ENCODE data around the gene THAP6.
"Not testable (repeated sequence)": the region's sequence is repeated elsewhere in the genome, so short reads cannot be mapped to it uniquely, and the experiment has no call there.

The THAP6 gene

DNA sequence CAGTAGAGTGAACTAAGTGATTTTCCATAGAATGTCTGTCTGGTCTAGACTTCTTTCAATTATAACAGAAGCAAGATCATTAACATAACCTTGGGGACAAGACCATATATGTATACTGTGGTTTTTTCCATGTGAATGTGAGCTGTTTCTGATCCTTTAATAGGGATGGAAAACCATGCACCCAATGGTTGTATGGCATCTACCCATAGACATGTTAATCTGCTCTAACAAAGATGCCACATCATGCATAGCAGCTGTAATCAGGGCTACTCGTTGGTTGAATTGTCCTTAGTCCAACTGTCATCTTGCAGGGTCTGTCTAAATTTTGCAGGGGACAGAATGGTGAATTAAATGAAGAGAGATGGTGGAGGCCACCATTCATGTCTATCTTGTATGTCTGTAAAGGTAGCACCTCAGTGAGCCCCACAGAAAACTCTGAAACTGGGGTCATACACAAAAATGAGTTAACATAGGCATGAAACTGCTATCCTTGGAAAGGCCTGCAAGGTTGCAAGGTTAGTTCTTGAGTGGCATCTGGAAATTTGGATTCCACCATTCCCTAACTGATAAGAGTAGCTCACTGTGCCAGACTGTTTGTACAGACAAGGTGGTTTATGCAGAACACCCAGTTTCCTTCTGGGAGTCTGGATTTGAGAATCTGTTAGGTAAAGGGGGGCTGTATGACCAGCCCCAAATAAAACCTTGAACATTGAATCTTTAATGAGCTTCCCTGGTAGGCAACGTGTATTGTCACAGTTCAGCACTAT lies 16.5 kb downstream of the THAP6 start:
- no peak overlapping the region for H3K4me2 ChIP-seq
- H3K9me3 ChIP-seq (replicated peaks in 1 of 11) = peaks cover 42 to 52% (median 46%) of the 10 kb centered on the region in 11 experiments
- H3K4me3 ChIP-seq = 0 out of 20 replicates have a peak overlapping the region, but pooled peaks of 1 of the 10 experiments have one; percentile 10
- no peaks in the 10 kb centered on the region for H3K27me3 ChIP-seq
- no peak overlapping the region for H3K27ac ChIP-seq
- H3K36me3 ChIP-seq = peaks cover 75 to 88% (median 80%) of the 10 kb centered on the region in 11 experiments
- no peak for TF ChIP-seq Cebpa-rat (IDR thresholded peaks at IDR 0.05)
- no peak overlapping the region for H3K9ac ChIP-seq
- H4K20me1 ChIP-seq = no peaks in the 10 kb centered on the region
- H3K4me1 ChIP-seq = no peaks in the 10 kb centered on the region

DNA sequence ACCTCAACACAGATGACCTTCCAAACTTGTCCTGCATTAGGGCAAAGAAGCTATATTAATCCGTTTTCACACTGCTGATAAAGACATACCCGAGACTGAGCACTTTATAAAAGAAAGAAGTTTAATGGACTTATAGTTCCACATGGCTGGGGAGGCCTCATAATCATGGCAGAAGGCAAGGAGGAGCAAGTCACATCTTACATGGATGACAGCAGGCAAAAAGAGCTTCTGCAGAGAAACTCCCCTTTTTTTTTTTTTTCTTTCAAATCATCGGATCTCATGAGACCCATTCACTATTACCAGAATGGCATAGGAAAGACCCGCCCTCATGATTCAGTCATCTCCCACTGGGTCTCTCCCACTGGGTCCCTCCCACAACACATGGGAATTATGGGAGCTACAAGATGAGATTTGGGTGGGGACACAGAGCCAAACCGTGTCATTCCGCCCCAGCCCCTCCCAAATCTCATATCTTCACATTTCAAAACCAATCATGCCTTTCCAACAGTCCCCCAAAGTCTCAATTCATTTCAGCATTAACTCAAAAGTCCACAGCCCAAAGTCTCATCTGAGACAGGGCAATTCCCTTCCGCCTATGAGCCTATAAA lies 17.4 kb downstream of the THAP6 start:
- H3K4me1 ChIP-seq, H3K27ac ChIP-seq, H4K20me1 ChIP-seq, H3K9ac ChIP-seq, H3K27me3 ChIP-seq, H3K4me2 ChIP-seq, H3K4me3 ChIP-seq: not testable (repeated sequence)
- Histone ChIP-seq H3K36me3 (peaks cover 67 to 84% (median 75%) of the 10 kb centered on the region in 11 experiments), H3K9me3 (replicated peaks in 1 of 11) (peaks cover 51 to 60% (median 55%) of the 10 kb centered on the region in 11 experiments)

DNA sequence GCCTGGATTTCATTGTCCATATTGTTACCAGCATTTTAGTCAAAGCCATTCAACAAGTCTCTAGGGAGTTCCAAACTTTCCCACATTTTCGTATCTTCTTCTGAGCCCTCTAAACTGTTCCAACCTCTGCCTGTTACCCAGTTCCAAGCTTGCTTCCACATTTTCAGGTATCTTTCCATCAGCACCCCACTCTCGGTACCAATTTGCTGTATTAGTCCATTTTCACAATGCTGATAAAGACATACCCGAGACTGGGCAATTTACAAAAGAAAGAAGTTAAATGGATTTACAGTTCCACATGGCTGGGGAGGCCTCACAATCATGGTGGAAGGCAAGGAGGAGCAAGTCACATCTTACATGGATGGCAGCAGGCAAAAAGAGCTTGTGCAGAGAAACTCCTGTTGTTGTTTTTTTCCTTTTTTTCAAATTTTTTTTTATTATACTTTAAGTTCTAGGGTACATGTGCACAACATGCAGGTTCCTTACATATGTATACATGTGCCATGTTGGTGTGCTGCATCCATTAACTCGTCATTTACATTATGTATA lies 19.1 kb downstream of the THAP6 start:
- not testable (repeated sequence) for H3K4me2 ChIP-seq
- peaks cover 55 to 69% (median 60%) of the 10 kb centered on the region in 11 experiments for H3K9me3 ChIP-seq (replicated peaks in 1 of 11)

DNA sequence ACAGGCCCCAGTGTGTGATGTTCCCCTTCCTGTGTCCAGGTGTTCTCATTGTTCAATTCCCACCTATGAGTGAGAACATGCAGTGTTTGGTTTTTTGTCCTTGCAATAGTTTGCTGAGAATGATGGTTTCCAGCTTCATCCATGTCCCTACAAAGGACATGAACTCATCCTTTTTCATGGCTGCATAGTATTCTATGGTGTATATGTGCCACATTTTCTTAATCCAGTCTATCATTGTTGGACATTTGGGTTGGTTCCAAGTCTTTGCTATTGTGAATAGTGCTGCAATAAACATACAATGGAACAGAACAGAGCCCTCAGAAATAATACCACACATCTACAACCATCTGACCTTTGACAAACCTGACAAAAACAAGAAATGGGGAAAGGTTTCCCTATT lies 19.7 kb downstream of the THAP6 start:
- not testable (repeated sequence) for H3K4me1 ChIP-seq, H4K20me1 ChIP-seq, H3K27me3 ChIP-seq, H3K4me2 ChIP-seq, H3K4me3 ChIP-seq, H3K27ac ChIP-seq, H3K9ac ChIP-seq
- Histone ChIP-seq H3K9me3 (replicated peaks in 1 of 11) (peaks cover 55 to 69% (median 60%) of the 10 kb centered on the region in 11 experiments), H3K36me3 (peaks cover 46 to 78% (median 62%) of the 10 kb centered on the region in 11 experiments)

More for the DNA sequence above, 19.1 kb downstream of the THAP6 start:
- not testable (repeated sequence) for H3K4me1 ChIP-seq, H3K27ac ChIP-seq, H3K4me3 ChIP-seq, H3K9ac ChIP-seq, H3K27me3 ChIP-seq, H4K20me1 ChIP-seq
- H3K36me3 ChIP-seq = peaks cover 51 to 78% (median 63%) of the 10 kb centered on the region in 11 experiments

DNA sequence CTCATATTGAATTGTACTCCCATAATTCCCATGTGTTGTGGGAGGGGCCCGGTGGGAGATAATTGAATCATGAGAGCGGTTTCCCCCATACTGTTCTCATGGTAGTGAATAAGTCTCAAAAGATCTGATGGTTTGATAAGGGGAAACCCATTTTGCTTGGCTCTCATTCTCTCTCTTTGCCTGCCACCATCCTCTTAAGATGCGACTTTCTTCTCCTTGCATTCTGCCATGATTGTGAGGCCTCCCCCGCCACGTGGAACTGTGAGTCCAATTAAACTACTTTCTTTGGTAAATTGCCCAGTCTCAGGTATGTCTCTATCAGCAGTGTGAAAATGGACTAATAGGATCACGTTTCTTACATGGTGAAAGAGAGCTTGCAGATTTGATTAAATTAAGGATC lies 23.0 kb downstream of the THAP6 start:
- not testable (repeated sequence) for H3K4me2 ChIP-seq, H3K4me1 ChIP-seq, H3K4me3 ChIP-seq, H3K27ac ChIP-seq, H3K9ac ChIP-seq, H3K27me3 ChIP-seq, H4K20me1 ChIP-seq
- Histone ChIP-seq H3K36me3 (peaks cover 15 to 58% (median 37%) of the 10 kb centered on the region in 11 experiments), H3K9me3 (replicated peaks in 1 of 11) (peaks cover 34 to 46% (median 40%) of the 10 kb centered on the region in 11 experiments)

DNA sequence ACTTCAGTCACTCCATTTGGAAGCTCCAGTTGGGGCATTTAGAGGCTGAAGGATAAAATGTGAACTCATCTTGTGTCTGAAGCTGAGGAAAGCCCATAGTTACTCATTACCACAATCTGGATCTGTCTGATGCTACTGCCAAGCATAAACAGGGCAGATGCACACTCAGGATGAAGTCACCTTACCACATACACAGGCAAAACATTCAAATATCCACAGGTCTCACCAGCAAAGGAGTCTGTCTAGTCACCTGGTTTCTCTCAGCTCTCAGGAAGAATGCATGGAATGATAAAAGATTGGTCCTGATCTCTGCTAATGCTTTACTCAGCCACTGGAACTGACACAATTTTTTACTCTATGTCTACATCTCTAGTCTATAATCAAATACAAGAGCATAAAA lies 28.6 kb downstream of the THAP6 start:
- Histone ChIP-seq H3K36me3 (peaks cover 5 to 62% (median 25%) of the 10 kb centered on the region in 11 experiments; a peak in 17 of 22 replicates), H3K27ac (no peak overlapping the region), H4K20me1 (no peaks in the 10 kb centered on the region), H3K4me3 (no peak overlapping the region), H3K9ac (no peak overlapping the region), H3K4me1 (peaks cover 0 to 3% (median under 1%) of the 10 kb centered on the region in 10 experiments; a peak in 11 of 20 replicates), H3K27me3 (no peaks in the 10 kb centered on the region), H3K4me2 (no peak overlapping the region), H3K9me3 (replicated peaks in 1 of 11) (peaks cover 0 to 2% (median 0%) of the 10 kb centered on the region in 11 experiments; a peak in 1 of 22 replicates)
- no peak for TF ChIP-seq Cebpa-rat (IDR thresholded peaks at IDR 0.05)

DNA sequence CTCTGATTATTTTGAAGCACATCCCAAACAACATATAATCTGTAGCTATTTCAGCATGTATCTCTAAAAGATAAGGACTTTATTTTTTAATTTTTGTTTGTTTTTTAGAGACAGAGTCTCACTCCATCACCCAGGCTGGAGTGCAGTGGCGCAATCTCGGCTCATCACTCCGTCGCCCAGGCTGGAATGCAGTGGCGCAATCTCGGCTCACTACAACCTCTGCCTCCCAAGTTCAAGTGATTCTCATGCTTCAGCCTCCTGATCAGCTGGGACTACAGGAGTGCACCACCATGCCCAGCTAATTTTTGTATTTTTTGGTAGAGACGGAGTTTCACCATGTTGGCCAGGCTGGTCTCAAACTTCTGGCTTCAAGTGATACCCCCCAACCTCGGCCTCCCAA lies 29.9 kb downstream of the THAP6 start:
- H3K27ac ChIP-seq; H3K9ac ChIP-seq; H3K4me3 ChIP-seq; H3K27me3 ChIP-seq; H4K20me1 ChIP-seq; H3K4me1 ChIP-seq; H3K9me3 ChIP-seq (replicated peaks in 1 of 11); H3K4me2 ChIP-seq: not testable (repeated sequence)
- peaks cover 5 to 55% (median 25%) of the 10 kb centered on the region in 11 experiments; a peak in 17 of 22 replicates for H3K36me3 ChIP-seq

DNA sequence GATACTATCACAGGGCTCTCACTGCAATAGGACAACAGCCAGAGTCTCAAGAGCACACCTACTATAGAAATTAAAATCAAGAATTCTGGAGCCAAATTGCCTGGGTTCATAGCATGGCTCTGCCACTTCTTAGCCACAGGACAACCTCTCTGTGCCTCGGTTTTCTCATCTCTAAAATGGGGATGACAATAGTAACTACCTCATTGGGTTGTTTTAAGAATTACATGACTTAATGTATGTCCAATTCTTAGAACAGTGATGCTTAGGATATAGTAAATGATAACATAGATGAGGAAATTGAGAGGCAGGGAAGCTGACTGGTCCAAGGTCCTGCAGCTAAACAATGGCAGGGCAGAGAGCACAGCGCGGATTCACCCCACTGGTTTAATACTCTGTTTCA lies 30.6 kb downstream of the THAP6 start:
- no peak overlapping the region for H3K27ac ChIP-seq
- H3K9ac ChIP-seq = no peak overlapping the region
- H4K20me1 ChIP-seq = no peaks in the 10 kb centered on the region
- H3K9me3 ChIP-seq (replicated peaks in 1 of 11) = no peaks in the 10 kb centered on the region
- TF ChIP-seq Cebpa-rat (IDR thresholded peaks at IDR 0.05) = no peak
- H3K4me2 ChIP-seq = no peak overlapping the region
- H3K36me3 ChIP-seq = peaks cover 5 to 49% (median 21%) of the 10 kb centered on the region in 11 experiments; a peak in 17 of 22 replicates
- H3K4me1 ChIP-seq = peaks cover 0 to 9% (median 5%) of the 10 kb centered on the region in 10 experiments; a peak in 11 of 20 replicates
- no peaks in the 10 kb centered on the region for H3K27me3 ChIP-seq
- no peak overlapping the region for H3K4me3 ChIP-seq

DNA sequence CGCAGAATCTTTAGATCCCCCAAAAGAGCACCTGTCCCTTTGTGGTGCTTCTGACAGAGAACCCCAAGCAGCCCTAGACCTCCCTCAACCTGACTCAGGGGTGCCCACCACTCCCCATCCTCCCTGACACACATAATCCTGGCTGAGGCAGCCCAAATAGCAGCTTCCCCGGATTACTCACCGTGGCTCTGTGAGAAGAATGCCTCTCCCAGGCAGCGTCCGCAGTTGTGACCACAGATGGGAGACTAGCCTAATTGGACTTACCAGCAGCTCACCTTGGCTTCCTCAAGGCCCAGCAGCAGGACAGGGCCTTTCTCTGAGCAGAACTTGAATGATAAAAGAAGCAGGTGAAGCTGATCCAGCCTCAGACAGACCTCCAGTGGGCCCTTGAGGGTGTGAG lies 31.3 kb downstream of the THAP6 start:
- Histone ChIP-seq H3K9ac (no peak overlapping the region), H3K27me3 (no peaks in the 10 kb centered on the region), H3K27ac (no peak overlapping the region), H4K20me1 (no peaks in the 10 kb centered on the region), H3K4me1 (peaks cover 0 to 9% (median 5%) of the 10 kb centered on the region in 10 experiments; a peak in 11 of 20 replicates), H3K4me2 (no peak overlapping the region), H3K9me3 (replicated peaks in 1 of 11) (no peaks in the 10 kb centered on the region), H3K36me3 (peaks cover 5 to 42% (median 21%) of the 10 kb centered on the region in 11 experiments; a peak in 17 of 22 replicates), H3K4me3 (no peak overlapping the region)
- TF ChIP-seq Cebpa-rat (IDR thresholded peaks at IDR 0.05) = no peak
